GM12864 (cell line): ENCODE results near the gene MTMR12.

Experiments
- DNase-seq: peaks from one replicate; pipeline ENCODE4 v3.0.0-alpha.2; 2011; ENCODE audit warnings: low read depth
- H3K4me3 ChIP-seq: 2 replicates; pipeline ENCODE4 v1.5.1; 2011; ENCODE audit warnings: mild to moderate bottlenecking, low read depth, low read length, control low read depth
- CTCF ChIP-seq: IDR thresholded peaks from 2 replicates; pipeline ENCODE4 v1.5.1; 2011; ENCODE audit warnings: low read depth, mild to moderate bottlenecking, moderate library complexity, low read length, control low read depth, inconsistent platforms; ENCODE audit errors: missing control alignments

MTMR12 gene, protein sequence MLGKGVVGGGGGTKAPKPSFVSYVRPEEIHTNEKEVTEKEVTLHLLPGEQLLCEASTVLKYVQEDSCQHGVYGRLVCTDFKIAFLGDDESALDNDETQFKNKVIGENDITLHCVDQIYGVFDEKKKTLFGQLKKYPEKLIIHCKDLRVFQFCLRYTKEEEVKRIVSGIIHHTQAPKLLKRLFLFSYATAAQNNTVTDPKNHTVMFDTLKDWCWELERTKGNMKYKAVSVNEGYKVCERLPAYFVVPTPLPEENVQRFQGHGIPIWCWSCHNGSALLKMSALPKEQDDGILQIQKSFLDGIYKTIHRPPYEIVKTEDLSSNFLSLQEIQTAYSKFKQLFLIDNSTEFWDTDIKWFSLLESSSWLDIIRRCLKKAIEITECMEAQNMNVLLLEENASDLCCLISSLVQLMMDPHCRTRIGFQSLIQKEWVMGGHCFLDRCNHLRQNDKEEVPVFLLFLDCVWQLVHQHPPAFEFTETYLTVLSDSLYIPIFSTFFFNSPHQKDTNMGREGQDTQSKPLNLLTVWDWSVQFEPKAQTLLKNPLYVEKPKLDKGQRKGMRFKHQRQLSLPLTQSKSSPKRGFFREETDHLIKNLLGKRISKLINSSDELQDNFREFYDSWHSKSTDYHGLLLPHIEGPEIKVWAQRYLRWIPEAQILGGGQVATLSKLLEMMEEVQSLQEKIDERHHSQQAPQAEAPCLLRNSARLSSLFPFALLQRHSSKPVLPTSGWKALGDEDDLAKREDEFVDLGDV

GRCh38 chr5:32312595-32313332 lies at the start of gene MTMR12:
MTMR12 (minus strand) TSS chr5:32312939; CDS start chr5:32312838, 101 bp downstream.
- TF ChIP-seq CTCF: no peak
- peak; percentile 98 for DNase-seq
- H3K4me3 ChIP-seq: peak within 1 kb of the TSS; percentile 94

DNA sequence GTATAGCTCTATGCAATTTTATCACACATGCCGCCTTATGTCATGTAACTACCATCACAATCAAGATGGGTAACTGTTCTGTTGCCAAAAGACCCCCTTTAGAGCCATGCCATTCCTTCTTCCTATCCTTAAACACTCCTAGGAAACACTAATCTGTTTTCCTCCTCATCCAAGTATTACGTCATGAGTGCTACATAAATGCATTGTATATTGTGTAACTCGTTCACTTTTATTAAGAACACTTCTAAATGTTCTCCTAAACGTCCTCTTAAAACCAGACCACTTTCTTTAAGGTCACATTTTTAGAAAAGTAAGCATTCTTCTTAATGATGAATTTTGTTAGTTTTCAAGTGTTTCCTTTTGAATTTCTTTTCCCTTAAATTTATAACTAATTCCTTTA lies 49.8 kb upstream of the MTMR12 start:
- no peak for DNase-seq
- TF ChIP-seq CTCF: no peak
- no peak overlapping the region for H3K4me3 ChIP-seq

DNA sequence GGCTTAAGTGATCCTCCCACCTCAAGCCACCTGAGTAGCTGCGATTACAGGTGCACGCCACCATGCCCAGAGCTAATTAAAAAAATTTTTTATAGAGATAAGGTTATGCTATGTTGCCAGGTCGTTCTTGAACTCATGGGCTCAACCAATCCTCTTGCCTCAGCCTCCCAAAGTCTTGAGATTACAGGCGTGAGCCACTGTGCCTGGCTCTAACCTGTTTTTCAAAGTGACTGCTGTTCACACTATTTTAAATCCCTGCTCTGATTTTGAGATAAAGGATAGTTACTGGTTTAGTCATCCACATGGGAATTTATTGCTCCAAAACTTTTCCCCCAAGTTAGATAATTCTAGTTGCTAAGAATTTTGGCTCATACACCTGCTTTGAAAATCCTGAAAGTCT lies 48.2 kb upstream of the MTMR12 start:
- TF ChIP-seq CTCF: no peak
- no peak for DNase-seq
- H3K4me3 ChIP-seq: no peak overlapping the region

DNA sequence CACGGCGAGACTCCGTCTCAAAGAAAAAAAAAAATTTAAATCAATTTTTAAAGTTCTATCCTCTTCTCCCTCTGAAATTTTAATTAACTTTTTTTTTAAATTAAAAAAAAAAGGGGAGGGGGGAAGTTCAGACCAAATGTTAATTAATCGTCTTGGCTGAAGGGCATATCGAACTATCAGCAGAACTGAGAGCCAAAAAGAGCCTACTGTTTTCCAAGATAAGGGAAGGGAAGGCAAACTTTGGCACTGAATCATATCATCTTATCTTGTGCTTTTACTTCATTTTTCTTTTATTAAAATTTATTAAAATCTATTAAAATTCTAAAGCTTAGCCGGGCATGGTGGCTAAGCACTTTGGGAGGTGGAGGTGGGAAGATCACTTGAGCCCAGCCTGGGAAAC lies 45.9 kb upstream of the MTMR12 start:
- TF ChIP-seq CTCF: no peak
- H3K4me3 ChIP-seq: no peak overlapping the region
- DNase-seq: no peak

DNA sequence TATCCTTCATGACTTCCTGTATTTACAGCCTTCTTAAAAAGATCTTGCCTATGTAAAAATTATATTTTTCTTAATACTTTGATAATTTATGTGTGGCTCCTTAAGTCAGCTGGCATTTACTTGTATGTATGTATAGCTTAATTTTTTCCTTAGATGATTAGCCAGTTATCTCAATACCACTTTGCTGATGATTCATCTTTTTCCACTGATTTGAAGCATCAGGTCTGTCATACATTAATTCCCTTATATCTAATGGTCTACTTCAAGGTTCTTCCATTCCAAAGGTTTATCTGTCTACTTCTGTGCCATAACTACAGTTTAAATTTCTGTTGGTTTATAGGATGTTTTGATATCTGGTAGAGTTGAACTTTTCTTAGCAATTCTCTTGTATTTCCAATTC lies 44.9 kb upstream of the MTMR12 start:
- TF ChIP-seq CTCF: no peak
- DNase-seq: no peak

DNA sequence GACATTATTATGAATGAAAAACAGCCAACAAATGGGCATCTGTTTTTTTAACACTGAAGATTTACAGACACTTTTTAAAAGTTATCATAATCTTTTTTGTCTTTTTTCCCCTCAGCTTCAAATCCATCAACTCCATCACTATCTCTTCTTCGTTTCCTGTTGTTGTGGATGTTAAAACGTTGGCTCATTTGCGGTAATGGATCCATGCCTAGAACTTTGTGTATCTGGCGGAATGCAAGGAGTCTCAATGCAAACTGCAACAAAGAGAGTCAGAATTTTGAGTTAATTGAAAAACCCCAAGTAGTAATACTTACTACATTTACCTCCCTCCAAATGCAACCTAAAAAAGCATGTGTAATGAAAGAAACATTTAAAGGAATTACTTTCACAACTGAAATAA lies 42.9 kb upstream of the MTMR12 start:
- no peak for DNase-seq
- TF ChIP-seq CTCF: no peak
- no peak overlapping the region for H3K4me3 ChIP-seq

More for the DNA sequence above, 44.9 kb upstream of the MTMR12 start:
- no peak overlapping the region for H3K4me3 ChIP-seq
